BJ (cell line): Measurements from ENCODE around the gene DMBX1. TPM values are rescaled to one million over a fixed set of nuclear protein-coding genes. Genes with fewer than 3 reads are reported as not detected.
A peak's percentile ranks its signal among the peaks of the same experiment; 100 is the strongest.

Source experiments
- CTCF ChIA-PET: fragments of 350-600 bp; formaldehyde crosslinking; extraction: SDS; loops from one replicate; lab custom pipeline; 2021; ENCODE audit warnings: antibody characterized with exemption, inconsistent platforms; lab: Yijun Ruan, JAX
- POLR2A ChIA-PET: fragments of 300-600 bp; sonication (Branson Sonifier 250); formaldehyde crosslinking; extraction: SDS; loops from one replicate; lab custom pipeline; 2021; ENCODE audit warnings: antibody characterized with exemption; lab: Charles Lee
- DNase-seq: peaks from one replicate; pipeline ENCODE4 v3.0.0-alpha.2; 2011; ENCODE audit warnings: low read depth
- H3K27me3 ChIP-seq: 2 replicates; pipeline ENCODE4 v1.6.0; 2011; ENCODE audit warnings: low read length; ENCODE audit not compliant: control insufficient read depth, insufficient read depth
- H3K36me3 ChIP-seq: 2 replicates; pipeline ENCODE4 v1.5.1; 2011; ENCODE audit warnings: low read length; ENCODE audit not compliant: control insufficient read depth, insufficient read depth
- H3K4me3 ChIP-seq: 2 replicates; pipeline ENCODE4 v1.5.1; 2011; ENCODE audit warnings: low read depth, mild to moderate bottlenecking, control low read depth, low read length
- CTCF ChIP-seq: IDR thresholded peaks from 2 replicates; pipeline ENCODE4 v1.5.1; 2011; ENCODE audit warnings: low read depth, mild to moderate bottlenecking, control low read depth, inconsistent platforms, low read length, moderate library complexity; ENCODE audit not compliant: insufficient read depth
- polyA plus RNA-seq: library from polyadenylated mRNA; depleted of rRNA; stranded (reverse); fragments of >200 nt; gene quantifications from 2 replicates; pipeline ENCODE4 v1.2.3, GENCODE V29; 2011

The DMBX1 gene
- polyA plus RNA-seq, 1 experiment, result not detected

GRCh38 chr1:46466477-46467182 lies 23.0 kb upstream of the DMBX1 start:
- TF ChIP-seq CTCF, result no peak
- POLR2A ChIA-PET, result no interaction called here
- no peak for DNase-seq
- H3K4me3 ChIP-seq, result peak overlapping the region; percentile 46
- H3K36me3 ChIP-seq, result no peaks in the 10 kb centered on the region
- CTCF ChIA-PET, result interaction anchor here (0.6 kb wide), 1 partner anchor 16 kb away, joined by 3 read pairs; no protein-coding TSS in a partner anchor
- H3K27me3 ChIP-seq, result peaks cover 33% of the 10 kb centered on the region

- Histone ChIP-seq H3K4me3 (peak overlapping the region; percentile 46), H3K36me3 (no peaks in the 10 kb centered on the region), H3K27me3 (peaks cover 33% of the 10 kb centered on the region)
- POLR2A ChIA-PET, result no interaction called here
- CTCF ChIA-PET, result no interaction called here
- DNase-seq, result no peak
- TF ChIP-seq CTCF, result no peak
Measured at GRCh38 chr1:46467183-46467504, 22.5 kb upstream of the DMBX1 start.

- POLR2A ChIA-PET, result no interaction called here
- no peak for TF ChIP-seq CTCF
- H3K27me3 ChIP-seq, result peaks cover 42% of the 10 kb centered on the region
- H3K36me3 ChIP-seq, result no peaks in the 10 kb centered on the region
- CTCF ChIA-PET, result interaction anchor here (1.0 to 2.0 kb wide), 5 partner anchors 10 to 60 kb away, joined by 3 to 6 read pairs (median 4); no protein-coding TSS in a partner anchor
- no peak overlapping the region for H3K4me3 ChIP-seq
- DNase-seq, result no peak
Measured at GRCh38 chr1:46469881-46470280, 19.8 kb upstream of the DMBX1 start.

- Histone ChIP-seq H3K4me3 (no peak overlapping the region), H3K36me3 (no peaks in the 10 kb centered on the region), H3K27me3 (peaks cover 38% of the 10 kb centered on the region)
- CTCF ChIA-PET, result interaction anchor here (1.3 to 8.0 kb wide), 2 partner anchors 10 to 59 kb away, joined by 4 to 176 read pairs; a partner anchor contains a TSS
- POLR2A ChIA-PET, result no interaction called here
- DNase-seq, result no peak
- TF ChIP-seq CTCF, result no peak
Measured at GRCh38 chr1:46471848-46472492, 17.7 kb upstream of the DMBX1 start.

- H3K4me3 ChIP-seq, result no peak overlapping the region
- peaks cover 31% of the 10 kb centered on the region for H3K27me3 ChIP-seq
- DNase-seq, result no peak
- ChIA-PET CTCF (interaction anchor here (0.6 to 8.0 kb wide), 4 partner anchors 9 to 75 kb away, joined by 3 to 176 read pairs (median 4); a partner anchor contains a TSS), POLR2A (no interaction called here)
- no peak for TF ChIP-seq CTCF
- no peaks in the 10 kb centered on the region for H3K36me3 ChIP-seq
Measured at GRCh38 chr1:46472498-46473181, 17.0 kb upstream of the DMBX1 start.
